T47D (cell line): ENCODE measurements around the gene EPB41L5.
"Not testable (repeated sequence)": the region's sequence is repeated elsewhere in the genome, so short reads cannot be mapped to it uniquely, and the experiment has no call there.

Source experiments
- DNase-seq, 2 experiments: peaks; one replicate each; pipeline versions ENCODE4 v3.0.0 to v3.0.0-alpha.2; 2011 to 2012; ENCODE audit warnings: low read depth in 1 of 2, low spot score in 1 of 2
- JUND ChIP-seq: IDR thresholded peaks from 2 replicates; pipeline ENCODE4 v1.6.1; 2012; ENCODE audit warnings: low read depth
- in situ Hi-C: cut with HindIII; loops from 2 replicates; pipeline ENCODE4 v1.10.0; 2016; ENCODE audit warnings: low sequenced_read_pairs, low pct_unique_long_range_greater_than_20kb

The EPB41L5 gene

DNA sequence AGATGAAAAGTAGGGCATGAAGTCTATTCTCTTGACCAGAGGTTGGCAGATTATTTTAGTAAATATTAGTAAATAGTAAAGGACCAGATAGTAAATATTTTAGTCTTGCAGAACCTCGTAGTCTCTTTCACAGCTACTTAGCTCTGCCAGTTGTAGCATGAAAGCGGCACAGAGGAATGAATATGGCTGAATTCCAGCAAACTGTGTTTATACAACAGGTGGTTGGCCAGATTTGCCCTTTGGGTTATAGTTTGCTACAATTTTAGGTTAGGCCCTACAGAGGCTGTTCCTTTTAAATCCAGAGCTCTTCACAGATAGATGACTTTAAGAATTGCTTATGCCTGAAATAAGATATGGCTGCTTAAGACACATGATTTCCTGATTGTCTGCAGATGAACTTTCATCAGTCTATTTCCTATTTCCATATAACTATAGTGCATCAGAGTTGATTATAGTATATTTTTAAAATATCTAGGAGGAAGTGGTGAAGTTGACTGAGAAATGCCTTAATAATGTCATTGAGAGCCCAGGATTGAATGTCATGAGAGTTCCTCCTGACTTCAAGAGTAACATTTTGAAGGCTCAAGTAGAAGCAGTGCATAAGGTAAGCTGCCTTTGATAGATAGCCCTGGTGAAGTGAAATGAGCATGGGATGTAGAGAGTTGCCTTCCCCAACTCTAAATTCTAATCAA lies 129.8 kb downstream of the EPB41L5 start:
- no peak for TF ChIP-seq JUND
- in situ Hi-C loops = no loop called here
- DNase-seq = no peak

GRCh38 chr2:120148229-120148628 lies 135.4 kb downstream of the EPB41L5 start:
- no peak for TF ChIP-seq JUND
- in situ Hi-C loops = no loop called here
- no peak for DNase-seq

DNA sequence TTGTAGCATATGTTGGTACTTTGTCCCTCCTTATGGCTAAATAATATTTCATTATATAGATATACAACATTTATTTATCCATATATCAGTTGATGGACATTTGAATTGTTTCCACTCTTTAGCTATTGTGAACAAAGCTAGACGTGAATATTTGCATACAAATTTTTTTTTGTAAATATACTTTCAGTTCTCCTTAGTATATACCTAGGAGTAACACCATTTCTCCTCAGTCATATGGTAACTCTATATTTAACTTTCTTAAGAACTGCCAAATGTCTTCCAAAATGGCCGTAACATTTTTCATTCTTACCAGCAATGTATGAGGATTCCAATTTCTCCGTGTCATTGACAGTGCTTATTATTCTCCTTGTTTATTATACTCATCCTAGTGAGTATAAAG lies 135.8 kb downstream of the EPB41L5 start:
- in situ Hi-C loops = no loop called here
- no peak for DNase-seq
- TF ChIP-seq JUND = no peak

GRCh38 chr2:120149406-120149805 lies 136.5 kb downstream of the EPB41L5 start:
- TF ChIP-seq JUND = no peak
- DNase-seq = no peak
- in situ Hi-C loops = no loop called here

DNA sequence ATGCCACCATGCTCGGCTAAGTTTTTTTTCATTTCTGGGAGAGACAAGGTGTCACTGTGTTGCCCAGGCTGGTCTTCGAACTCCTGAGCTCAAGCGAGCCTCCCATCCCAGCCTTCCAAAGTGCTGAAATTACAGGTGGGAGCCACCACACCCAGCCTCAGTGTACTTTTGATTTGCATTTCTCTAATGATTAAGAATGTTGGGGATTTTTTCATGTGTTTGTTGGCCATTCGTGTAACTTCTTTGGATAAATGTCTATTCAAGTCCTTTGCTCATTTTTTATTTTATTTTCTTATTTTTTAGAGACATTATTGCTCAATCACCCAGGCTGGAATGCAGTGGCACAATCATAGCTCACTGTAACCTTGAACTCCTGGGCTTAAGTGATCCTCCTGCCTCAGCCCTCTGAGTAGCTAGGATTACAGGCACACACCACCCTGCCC lies 137.2 kb downstream of the EPB41L5 start:
- no peak for TF ChIP-seq JUND
- no peak for DNase-seq
- in situ Hi-C loops = no loop called here

- in situ Hi-C loops = no loop called here
- DNase-seq = no peak
- TF ChIP-seq JUND = no peak
These were observed 142.4 kb downstream of the EPB41L5 start for GRCh38 chr2:120155308-120155707.

GRCh38 chr2:120158658-120159057 lies 145.8 kb downstream of the EPB41L5 start:
- not testable (repeated sequence) for DNase-seq

DNA sequence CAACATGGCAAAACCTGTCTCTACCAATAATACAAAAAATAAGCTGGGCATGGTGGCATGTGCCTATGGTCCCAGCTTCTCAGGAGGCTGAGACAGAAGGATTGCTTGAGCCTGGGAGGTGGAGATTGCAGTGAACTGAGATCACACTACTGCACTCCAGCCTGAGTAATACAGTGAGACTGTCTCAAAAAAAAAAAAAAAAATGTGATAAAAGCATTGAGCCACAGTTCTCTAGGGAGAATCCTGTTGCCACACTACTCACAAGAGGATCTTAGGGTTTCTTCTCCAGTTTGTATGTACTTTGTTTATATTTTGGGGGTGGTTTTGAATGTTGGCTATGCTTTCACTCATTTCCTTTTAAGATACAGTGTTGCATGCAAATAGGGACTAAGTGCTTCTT lies 148.3 kb downstream of the EPB41L5 start:
- in situ Hi-C loops = no loop called here
- no peak for DNase-seq
- no peak for TF ChIP-seq JUND

More at GRCh38 chr2:120158658-120159057, 145.8 kb downstream of the EPB41L5 start:
- in situ Hi-C loops = not testable (repeated sequence)

DNA sequence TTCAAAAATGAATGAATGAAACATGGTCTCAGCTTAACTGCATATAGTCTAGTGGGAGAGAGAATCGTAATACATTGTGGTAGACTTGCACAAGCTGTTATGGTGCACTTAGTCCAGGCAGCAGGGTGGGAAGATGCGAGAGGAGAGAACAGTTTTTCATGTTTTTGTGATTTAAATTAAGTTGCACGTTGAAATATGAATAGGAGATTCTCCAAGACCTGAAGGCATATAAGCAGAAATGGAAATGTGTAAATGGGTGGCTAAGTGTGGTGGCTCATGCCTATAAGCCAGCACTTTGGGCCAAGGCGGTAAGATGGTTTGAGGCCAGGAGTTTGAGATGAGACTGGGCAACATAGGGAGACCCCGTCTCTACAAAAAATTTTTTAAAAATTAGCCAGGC lies 149.8 kb downstream of the EPB41L5 start:
- TF ChIP-seq JUND = no peak
- in situ Hi-C loops = no loop called here
- no peak for DNase-seq

DNA sequence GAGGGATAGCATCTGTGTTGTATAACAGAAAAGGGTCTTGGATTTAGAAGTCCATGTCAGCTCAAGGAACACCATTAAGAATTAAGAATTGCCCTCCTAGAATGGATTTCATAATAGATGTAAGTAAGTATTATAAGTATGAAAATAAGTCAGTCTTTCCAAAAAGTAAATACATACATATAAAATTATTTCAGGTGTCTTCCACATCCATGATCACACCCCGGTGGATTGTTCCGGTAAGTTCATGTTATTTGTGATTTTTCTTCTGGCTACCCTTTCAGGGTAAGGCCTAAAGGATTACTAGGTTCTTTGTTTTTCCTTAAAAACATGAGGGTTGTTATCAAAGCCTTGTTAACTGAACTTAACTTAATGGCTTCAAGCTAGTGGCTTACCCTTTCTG lies 154.4 kb downstream of the EPB41L5 start:
- TF ChIP-seq JUND = no peak
- in situ Hi-C loops = no loop called here

GRCh38 chr2:120169020-120169419 lies 156.1 kb downstream of the EPB41L5 start:
- no peak for DNase-seq
- no peak for TF ChIP-seq JUND
- in situ Hi-C loops = no loop called here

More for the DNA sequence above, 154.4 kb downstream of the EPB41L5 start:
- no peak for DNase-seq

- no peak for TF ChIP-seq JUND
- in situ Hi-C loops = no loop called here
- peak; percentile 44 to 56 for DNase-seq
These were observed 162.2 kb downstream of the EPB41L5 start for GRCh38 chr2:120174963-120175581.

GRCh38 chr2:120176526-120176925 lies 163.6 kb downstream of the EPB41L5 start:
- no peak for DNase-seq
- in situ Hi-C loops = no loop called here

More at GRCh38 chr2:120176526-120176925, 163.6 kb downstream of the EPB41L5 start:
- TF ChIP-seq JUND = no peak
